Measurements from ENCODE around the gene TSHZ2. TPM values are rescaled to one million over a fixed set of nuclear protein-coding genes. Genes with fewer than 3 reads are reported as not detected.

Gene TSHZ2
- total RNA-seq, 1 donor from 2014 or later, result 0.06 TPM

- DNase-seq (ENCODE audit: low read depth), result no peak
- no peak for TF ChIP-seq CTCF (conservative IDR thresholded peaks at IDR 0.05; ENCODE audit: low read depth, low read length)
- no peak overlapping the region for H3K4me3 ChIP-seq (ENCODE audit: low read depth, low read length)
These were observed 433.0 kb downstream of the TSHZ2 start for GRCh38 chr20:53405139-53405538.

GRCh38 chr20:53406580-53406979, 434.4 kb downstream of the TSHZ2 start:
- no peak for DNase-seq (ENCODE audit: low read depth)
- H3K4me3 ChIP-seq (ENCODE audit: low read depth, low read length), result no peak overlapping the region
- no peak for TF ChIP-seq CTCF (conservative IDR thresholded peaks at IDR 0.05; ENCODE audit: low read depth, low read length)

GRCh38 chr20:53408691-53409446, 436.7 kb downstream of the TSHZ2 start:
- TF ChIP-seq CTCF (conservative IDR thresholded peaks at IDR 0.05; ENCODE audit: low read depth, low read length), result no peak
- no peak overlapping the region for H3K4me3 ChIP-seq (ENCODE audit: low read depth, low read length)
- DNase-seq (ENCODE audit: low read depth), result no peak

- DNase-seq (ENCODE audit: low read depth), result no peak
- H3K4me3 ChIP-seq (ENCODE audit: low read depth, low read length), result no peak overlapping the region
- no peak for TF ChIP-seq CTCF (conservative IDR thresholded peaks at IDR 0.05; ENCODE audit: low read depth, low read length)
These were observed 437.2 kb downstream of the TSHZ2 start for GRCh38 chr20:53409447-53409717.

GRCh38 chr20:53411129-53411528, 439.0 kb downstream of the TSHZ2 start:
- DNase-seq (ENCODE audit: low read depth), result no peak
- no peak for TF ChIP-seq CTCF (conservative IDR thresholded peaks at IDR 0.05; ENCODE audit: low read depth, low read length)
- no peak overlapping the region for H3K4me3 ChIP-seq (ENCODE audit: low read depth, low read length)

GRCh38 chr20:53411891-53412290, 439.7 kb downstream of the TSHZ2 start:
- no peak for DNase-seq (ENCODE audit: low read depth)
- TF ChIP-seq CTCF (conservative IDR thresholded peaks at IDR 0.05; ENCODE audit: low read depth, low read length), result no peak
- H3K4me3 ChIP-seq (ENCODE audit: low read depth, low read length), result no peak overlapping the region

- no peak overlapping the region for H3K4me3 ChIP-seq (ENCODE audit: low read depth, low read length)
- no peak for TF ChIP-seq CTCF (conservative IDR thresholded peaks at IDR 0.05; ENCODE audit: low read depth, low read length)
- no peak for DNase-seq (ENCODE audit: low read depth)
These were observed 440.5 kb downstream of the TSHZ2 start for GRCh38 chr20:53412577-53413185.
